GM18505 (cell line): ENCODE measurements around the gene ZBTB34.

ENCODE experiments used
- ATAC-seq: cut with Tn5 transposase; IDR thresholded peaks from one replicate; pipeline ENCODE4 v1.9.1; 2021; ENCODE audit not compliant: unreplicated experiment
- POLR2A ChIP-seq: IDR thresholded peaks from 4 replicates; pipeline ENCODE4 v1.6.1; 2011; ENCODE audit warnings: borderline replicate concordance; ENCODE audit not compliant: insufficient read depth, insufficient read length; ENCODE audit errors: extremely low read depth

Gene ZBTB34

DNA sequence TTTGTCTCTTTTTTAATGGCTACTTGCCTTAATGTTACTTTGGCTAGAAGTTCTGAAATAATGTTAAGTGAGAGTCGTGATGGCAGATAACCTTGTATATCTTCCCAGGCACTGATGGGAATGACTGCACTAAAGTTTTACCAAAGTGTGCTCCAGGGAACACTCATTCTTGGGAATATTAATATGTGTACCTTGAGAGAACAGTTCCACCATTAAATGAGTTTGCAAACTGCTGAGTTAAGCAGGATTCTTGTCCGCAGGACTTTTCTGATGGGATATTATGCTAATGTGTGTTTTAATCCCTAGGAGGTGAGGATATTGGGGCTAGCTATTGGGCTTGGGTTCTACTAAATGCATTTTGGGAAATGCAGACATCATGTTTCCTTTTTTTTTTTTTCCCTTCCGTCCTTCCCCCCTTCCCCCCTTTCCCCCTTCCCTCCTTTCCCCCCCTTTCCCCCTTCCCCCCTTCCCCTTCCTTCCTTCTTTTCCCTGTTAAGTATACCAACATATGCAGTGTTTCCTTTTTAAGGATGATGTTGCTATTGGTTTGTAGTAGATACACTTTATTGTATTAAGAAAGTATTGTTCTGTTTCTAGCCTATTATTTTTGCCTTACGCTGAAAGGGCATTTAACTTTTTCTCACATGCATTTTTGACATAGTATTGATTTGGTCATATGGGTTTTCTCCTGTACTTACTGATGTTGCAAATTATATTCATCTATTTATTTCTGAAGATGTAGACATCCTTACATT lies 15.5 kb downstream of the ZBTB34 start:
- no peak for TF ChIP-seq POLR2A
- ATAC-seq, result no peak

DNA sequence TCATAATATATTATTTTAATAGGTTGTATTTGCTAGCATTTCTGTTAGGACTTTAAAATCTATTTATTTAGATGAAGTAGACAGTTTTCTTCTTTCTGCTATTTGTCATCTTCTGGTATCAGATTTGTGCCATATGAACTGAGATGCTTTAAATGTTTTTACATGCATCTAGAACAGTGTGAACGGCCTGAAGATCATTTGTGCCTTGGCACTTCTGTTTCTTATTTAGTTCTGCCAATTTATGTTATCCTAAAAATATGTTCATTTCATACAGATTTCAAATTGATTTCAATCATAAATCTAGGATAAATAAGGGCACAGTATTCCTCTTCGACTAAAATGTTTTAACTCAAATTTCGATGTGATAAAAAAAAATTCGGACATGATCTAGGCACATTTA lies 16.1 kb downstream of the ZBTB34 start:
- no peak for ATAC-seq
- no peak for TF ChIP-seq POLR2A

DNA sequence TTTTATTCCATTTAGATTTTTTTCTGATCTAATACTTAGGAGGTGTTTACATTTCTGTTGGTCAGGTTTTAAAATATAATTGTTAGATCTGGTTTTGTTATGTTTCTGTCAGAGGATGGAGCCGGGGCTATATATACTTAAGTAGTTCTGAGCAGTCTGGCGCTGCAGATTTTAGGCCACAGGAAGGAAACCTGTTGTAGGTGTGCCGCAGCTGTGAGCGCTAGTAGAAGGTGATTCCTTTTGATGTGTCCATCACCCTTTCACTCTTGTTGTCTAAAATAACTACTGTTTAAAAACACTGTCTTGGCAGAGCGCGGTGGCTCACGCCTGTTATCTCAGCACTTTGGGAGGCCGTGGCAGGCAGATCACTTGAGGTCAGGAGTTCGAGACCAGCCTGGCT lies 17.0 kb downstream of the ZBTB34 start:
- no peak for TF ChIP-seq POLR2A
- ATAC-seq, result no peak

DNA sequence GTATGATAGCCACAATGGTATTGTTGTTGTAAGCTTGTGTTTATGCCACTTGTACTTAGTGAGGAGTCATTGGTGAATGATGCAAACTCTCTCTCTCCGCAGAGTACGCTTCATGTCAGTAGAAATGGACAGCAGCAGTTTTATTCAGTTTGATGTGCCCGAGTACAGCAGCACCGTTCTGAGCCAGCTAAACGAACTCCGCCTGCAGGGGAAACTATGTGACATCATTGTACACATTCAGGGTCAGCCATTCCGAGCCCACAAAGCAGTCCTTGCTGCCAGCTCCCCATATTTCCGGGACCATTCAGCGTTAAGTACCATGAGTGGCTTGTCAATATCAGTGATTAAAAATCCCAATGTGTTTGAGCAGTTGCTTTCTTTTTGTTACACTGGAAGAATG lies 18.8 kb downstream of the ZBTB34 start:
- TF ChIP-seq POLR2A, result no peak
- ATAC-seq, result no peak

DNA sequence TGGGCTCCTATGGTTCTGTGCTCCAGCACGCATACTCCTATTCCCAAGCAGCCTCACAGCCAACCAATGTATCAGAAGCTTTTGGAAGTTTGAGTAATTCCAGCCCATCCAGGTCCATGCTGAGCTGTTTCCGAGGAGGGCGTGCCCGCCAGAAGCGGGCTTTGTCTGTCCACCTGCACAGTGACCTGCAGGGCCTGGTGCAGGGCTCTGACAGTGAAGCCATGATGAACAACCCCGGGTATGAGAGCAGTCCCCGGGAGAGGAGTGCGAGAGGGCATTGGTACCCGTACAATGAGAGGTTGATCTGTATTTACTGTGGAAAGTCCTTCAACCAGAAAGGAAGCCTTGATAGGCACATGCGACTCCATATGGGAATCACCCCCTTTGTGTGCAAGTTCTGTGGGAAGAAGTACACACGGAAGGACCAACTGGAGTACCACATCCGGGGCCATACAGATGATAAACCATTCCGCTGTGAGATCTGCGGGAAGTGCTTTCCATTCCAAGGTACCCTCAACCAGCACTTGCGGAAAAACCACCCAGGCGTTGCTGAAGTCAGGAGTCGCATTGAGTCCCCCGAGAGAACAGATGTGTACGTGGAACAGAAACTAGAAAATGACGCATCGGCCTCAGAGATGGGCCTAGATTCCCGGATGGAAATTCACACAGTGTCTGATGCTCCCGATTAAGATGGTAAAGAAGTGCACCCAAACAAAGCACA lies 19.9 kb downstream of the ZBTB34 start:
- no peak for TF ChIP-seq POLR2A
- ATAC-seq, result no peak

DNA sequence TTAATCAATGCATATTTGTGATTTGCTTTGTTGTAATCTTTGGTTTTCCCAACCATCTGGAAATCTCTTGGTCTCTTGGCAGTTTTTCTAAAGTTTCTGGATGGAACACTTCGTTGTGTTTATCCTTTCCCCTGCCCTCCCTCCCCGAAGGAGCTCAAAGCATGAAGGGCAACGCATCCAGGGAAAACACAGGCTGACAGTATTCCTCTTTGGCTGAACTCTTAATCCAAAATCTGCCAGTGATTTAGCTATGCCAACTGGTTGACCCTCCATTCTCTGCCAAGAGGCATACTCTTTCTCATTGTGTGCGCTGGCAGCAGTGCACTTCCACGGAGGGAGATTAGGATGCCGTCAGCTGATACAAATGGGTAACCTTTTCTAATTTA lies 20.5 kb downstream of the ZBTB34 start:
- TF ChIP-seq POLR2A, result no peak
- no peak for ATAC-seq

DNA sequence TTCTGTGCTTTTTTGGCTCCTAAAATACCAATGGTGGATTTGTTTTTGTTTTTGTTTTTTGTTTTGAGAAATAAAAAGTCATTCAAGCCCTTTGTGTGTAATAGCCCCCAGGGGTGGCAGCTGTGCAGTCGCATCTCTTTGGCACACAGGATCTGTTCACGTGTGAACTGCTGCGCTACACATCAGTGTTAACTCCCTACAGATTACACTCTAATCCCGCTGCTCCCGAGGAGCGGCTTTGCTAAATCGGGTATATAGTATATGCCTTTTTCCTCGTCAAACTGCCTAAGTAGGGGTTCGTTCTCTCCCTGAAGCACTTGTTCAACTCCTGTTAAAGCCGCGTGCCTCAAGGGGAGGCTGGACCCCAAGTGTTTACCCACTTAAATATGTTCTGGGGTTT lies 22.3 kb downstream of the ZBTB34 start:
- ATAC-seq, result no peak
- no peak for TF ChIP-seq POLR2A

DNA sequence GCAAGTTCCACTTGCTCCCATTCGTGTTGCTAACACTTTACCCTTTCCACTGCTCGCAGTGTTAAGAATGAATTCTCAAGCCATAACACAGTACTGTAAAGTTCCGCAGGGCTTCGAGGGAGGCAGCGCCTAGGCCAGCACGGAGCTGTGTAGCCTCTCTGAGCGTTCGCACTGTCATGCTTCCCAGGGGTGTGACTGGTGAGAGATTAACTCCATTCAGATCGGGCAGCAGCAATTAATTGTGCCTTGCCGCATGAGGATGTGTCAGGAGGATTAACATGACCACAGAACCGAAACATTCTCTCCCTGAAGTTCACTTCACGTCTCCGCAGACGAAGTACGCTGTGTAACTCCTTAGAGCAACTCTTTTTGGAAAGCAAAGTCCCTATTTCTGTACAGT lies 23.2 kb downstream of the ZBTB34 start:
- ATAC-seq, result no peak
- TF ChIP-seq POLR2A, result no peak

DNA sequence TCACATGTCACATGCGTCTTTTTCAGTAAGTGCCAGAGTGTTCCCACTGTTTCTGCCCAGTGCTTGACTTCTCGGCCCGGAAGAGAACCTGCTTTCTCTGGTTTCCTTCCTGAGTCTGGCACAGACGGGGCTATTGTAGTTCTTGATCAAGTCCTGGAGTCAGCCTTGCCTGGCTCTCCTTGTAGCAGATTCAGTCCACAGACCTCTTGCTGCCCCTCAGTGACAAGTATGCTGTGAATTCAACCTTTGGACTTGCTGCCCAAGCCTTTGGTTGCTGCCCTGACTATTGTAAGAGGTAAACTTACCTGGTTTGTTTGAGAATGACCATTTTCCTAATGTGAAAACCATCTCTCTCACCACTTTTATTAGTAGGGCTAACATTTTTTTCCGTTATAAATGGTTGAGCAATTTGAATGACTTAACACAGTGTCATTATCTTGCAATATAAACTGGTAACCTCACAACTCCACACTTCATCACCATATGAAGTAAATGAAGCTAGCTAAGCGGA lies 24.7 kb downstream of the ZBTB34 start:
- no peak for TF ChIP-seq POLR2A
- ATAC-seq, result no peak

DNA sequence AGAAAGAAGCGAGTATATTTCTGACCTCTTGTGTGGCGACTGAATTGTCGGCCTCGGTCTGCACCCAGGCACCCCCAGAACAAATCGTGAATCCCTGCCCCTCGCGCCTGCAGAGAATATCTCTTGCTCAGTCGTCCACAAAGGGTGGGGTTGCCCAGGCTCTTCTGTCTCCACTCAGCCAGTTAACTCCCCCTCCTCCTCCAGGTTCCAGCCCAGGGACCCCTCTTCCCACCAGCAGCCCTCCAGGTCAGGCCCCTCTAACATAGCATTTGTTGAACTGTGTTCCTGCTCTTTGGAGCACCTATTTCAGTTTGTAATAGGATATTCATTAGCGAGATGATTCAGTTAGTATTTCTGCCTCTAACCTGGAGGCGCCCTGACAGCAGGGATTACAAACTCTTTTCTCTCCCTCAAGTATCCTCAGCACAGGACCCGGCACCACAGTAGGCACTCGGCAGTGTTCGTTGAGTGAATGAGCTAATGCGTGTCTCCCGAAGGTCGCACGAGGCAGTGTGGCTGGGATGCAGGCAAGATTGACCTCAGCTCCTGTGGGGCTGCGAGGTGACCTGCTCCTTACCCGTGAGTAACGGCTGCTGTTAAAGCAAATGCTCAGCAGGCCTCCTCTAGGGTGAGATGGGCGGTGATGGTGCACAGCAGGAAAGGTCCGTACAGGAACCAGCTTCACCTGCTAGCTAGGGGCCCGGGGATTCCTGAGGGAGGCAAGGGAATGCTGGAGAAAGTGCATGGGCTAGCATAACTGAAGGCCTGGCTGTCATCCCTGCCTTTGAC lies 25.8 kb downstream of the ZBTB34 start:
- ATAC-seq, result no peak
- TF ChIP-seq POLR2A, result no peak

DNA sequence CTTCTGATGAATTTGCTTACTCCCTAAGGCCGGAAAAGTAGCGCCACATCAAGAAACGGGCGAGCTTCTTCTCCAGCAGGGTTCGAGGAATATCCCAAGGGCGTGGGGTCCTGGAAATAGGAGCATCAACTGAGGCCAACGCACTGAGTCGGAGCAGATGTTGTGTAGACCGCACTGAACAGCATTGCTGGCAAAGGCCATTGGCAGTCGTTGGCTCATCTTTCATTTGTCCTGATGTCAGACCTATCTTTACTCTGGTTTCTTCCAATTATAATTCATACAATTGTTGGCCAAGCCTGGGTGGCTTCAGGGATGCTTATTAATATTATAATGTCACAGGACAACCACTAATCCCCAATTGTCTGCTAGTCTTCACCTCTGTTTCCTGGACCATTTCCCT lies 26.5 kb downstream of the ZBTB34 start:
- no peak for TF ChIP-seq POLR2A

DNA sequence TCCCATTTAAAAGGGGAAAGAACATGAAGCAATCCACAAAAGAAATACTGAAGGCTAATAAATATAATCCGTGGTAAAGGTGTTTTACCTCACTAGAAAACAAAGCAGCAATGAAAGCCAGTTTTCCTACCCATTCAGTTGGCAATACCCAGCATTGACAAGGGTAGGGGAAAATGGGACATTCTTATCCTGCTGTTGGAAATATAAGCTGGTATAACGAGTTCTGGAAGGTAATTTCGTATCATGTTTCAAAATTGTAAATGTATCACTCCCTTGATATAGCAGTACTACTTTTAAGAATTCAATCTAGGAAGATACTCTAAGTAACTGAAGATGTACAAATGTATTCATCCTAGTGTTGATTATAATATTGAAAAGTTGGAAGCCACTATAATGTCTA lies 31.2 kb downstream of the ZBTB34 start:
- TF ChIP-seq POLR2A, result no peak
- no peak for ATAC-seq

More for the DNA sequence above, 26.5 kb downstream of the ZBTB34 start:
- ATAC-seq, result no peak

DNA sequence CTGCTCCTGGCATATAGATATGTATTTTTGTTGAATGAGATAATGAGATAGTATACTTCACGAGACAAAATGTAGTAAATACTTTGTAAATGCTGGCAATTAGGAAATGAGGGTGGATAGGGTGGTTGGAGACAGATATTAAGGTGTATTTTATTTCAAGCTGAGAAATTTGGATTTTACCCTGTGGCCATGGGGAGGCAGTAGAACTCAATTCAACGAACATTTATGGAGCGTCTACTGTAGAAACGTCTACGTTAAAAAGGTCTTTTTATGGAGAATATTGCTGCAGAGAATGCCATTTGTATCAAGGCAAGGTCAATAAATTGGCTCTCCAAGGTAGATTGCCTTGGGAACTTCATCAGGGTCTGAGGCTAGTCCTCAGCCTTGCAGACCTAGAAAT lies 32.6 kb downstream of the ZBTB34 start:
- no peak for ATAC-seq
- TF ChIP-seq POLR2A, result no peak

DNA sequence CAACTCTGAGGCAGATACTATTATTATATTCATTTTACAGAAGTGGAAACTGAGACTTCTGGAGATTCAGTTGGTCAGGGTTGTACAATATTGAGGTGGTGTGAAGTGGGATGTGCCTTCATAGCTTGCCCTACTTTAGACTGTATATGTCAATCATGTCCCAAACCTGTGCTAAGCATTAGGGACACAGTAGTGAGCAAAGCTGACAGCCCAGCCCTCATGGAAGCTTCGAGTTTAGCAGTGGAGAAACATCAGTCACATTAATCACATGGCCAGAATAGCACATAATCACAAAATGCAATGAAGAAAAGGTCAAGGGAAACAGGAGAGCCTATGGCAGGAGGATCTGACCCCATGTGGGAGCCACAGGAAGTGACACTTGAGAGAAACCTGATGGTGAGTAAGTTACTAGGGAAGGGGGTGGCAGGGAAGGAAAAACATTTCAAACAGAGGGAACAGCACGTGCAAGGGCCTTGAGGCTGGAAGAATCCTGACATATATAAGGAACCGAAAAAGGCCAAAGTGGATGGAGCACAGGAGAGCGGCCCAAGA lies 33.7 kb downstream of the ZBTB34 start:
- no peak for ATAC-seq
- no peak for TF ChIP-seq POLR2A

DNA sequence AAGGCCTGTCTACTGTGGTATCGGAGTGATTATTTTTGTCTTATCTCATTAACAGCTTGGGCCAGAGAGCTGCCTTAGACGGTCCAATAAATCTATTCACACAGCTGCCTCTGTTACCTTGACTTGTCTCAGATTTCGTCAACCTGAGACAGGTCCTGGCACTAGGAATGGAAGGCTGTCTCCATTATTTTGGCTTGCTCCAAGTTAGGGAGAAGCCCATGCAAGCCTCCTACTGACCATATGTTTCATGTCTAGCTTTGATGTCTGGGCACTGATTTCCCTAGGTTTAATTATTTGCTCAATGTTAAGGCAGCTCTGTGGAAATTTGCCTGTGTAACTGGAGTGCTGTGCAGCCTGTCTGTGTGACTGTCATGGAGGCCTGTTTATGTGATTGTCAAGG lies 41.8 kb downstream of the ZBTB34 start:
- no peak for TF ChIP-seq POLR2A
- no peak for ATAC-seq
